NCI-H446 (cell line): ENCODE results near the gene EMX1.

Source experiments
- DNase-seq, 2 experiments: peaks; one replicate each; lab custom pipeline; 2025; lab: John Stamatoyannopoulos, UW

EMX1 gene

DNA sequence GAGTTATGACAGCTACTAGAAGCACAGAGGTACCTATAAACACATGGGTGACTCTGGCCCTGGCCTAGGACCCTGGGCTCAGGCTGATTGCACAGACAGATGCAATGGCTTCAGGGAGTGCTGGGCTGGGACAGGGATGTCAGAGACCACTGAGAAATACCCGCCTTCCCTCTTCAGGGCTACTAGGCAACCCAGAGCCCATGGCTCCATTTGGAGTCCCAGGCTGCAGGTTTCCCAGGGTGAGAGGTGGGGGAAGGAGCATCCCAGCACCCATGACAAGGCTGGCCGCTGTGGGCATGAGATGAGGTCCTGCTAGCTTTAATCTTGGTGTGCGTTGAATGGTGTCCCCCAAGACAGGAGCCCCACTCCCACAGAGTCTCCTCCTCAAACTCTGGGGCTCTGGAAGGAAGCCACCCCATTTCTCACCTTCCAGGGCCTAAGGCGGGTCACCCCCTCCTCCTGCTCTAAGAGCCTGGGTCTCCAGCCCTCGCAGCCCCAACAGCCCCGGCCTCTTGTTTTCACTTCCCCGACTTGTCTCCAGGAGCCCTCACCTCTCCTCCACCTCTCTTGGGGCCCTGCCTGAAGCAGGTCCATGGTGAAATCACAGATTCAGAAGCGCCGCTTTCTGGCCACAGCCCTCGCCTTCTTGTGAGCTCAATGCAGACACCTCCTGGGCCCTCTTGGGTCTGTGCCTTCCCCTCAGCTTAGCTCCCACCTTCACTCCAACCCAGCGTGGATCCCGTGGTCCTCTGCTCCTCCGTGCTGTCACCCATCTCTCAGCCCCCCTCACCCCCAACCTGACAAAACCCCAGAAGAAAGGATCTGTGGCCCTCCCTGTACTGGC lies 41.4 kb downstream of the EMX1 start:
- no peak for DNase-seq

GRCh38 chr2:72959554-72959953 lies 42.2 kb downstream of the EMX1 start:
- DNase-seq = no peak

GRCh38 chr2:72959995-72960981 lies 43.0 kb downstream of the EMX1 start:
- no peak for DNase-seq

DNA sequence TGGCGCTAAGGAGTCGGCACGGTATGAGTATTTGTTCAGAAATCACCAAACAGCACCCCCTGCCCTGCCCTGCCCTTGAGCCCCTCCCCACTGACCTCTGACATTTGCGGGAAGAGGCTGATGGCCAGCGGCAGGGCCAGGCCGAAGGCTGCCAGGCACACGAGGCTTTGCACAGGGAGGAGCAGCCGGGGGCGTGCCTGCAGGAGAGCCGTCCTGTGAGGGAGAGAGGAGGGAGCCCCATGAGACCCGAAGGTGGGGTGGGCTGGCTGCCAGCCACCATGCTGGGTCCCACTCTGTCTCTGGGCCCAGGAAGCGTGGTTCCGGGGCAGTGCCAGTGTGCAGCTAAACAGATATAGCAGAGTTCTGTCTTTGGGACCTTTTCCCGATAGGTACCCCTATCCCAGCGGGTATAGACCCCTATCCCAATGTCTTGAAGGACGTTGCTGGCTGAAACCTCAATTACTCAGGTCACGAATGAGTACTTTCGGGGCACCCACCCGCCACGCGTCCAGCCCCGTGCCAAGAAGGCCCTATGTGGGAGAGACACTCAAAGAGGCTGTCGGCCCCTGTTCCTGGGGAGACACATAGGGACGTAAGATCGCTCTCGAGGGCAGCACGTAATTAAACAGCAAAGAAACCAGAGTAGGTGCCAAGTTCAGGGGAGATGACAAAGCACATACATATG lies 43.9 kb downstream of the EMX1 start:
- DNase-seq = no peak

GRCh38 chr2:72961853-72962468 lies 44.6 kb downstream of the EMX1 start:
- no peak for DNase-seq

DNA sequence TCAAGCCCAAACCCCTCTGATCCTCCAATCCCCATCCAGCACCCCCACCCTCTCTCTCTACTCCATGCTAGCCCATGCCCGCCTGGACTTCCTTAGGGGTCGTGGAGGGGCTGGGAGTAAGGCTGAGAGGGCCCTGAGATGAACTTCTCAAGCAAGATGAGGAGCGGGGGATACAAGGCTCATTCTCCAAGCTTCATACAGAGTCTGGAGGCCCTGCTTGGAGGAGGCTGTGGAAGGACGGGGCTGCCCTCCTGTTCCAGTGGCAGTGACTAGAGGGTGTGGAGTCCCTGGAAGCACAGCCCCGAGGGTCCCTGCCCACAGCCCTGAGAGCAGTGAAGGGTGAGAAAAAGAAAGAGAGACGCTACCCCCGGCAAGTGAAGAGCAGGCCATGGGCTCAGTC lies 45.6 kb downstream of the EMX1 start:
- DNase-seq = no peak

DNA sequence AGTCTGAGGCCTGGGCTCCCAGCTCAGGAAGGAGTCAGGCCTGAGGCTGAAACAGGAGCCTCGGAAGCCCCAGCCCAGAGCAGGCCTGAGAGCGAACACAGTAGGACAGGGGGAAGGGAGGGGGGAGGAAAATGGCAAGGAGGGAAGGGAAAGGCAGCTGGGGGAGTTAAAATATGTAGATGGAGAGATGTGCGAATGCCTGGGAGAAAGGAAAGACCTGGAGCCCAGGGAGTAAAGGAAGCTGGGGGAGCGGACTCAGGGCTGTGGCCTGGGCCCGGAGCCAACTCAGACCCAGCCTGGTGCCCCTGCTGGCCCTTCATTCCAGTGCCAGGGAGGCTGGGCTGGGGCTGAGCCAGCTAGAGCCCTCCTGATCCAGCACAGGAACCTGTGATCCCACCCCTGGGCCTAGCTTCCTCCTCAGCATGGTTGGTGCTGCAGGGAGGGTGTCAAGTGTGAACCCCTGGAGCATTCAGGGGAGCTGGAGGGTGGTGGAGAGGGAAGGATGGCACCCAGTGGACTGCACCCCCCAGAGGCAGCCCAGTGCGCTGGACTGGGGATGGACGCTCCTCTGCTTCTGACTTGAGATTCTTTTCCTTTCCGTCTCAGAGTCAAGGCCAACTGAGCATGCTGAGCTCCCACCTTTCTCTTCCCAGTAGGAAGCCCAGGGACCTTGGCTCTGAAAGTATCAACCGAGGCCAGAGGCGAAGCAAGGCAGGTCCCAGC lies 46.3 kb downstream of the EMX1 start:
- no peak for DNase-seq

GRCh38 chr2:72964146-72964525 lies 46.8 kb downstream of the EMX1 start:
- no peak for DNase-seq

GRCh38 chr2:72965016-72965415 lies 47.7 kb downstream of the EMX1 start:
- no peak for DNase-seq

DNA sequence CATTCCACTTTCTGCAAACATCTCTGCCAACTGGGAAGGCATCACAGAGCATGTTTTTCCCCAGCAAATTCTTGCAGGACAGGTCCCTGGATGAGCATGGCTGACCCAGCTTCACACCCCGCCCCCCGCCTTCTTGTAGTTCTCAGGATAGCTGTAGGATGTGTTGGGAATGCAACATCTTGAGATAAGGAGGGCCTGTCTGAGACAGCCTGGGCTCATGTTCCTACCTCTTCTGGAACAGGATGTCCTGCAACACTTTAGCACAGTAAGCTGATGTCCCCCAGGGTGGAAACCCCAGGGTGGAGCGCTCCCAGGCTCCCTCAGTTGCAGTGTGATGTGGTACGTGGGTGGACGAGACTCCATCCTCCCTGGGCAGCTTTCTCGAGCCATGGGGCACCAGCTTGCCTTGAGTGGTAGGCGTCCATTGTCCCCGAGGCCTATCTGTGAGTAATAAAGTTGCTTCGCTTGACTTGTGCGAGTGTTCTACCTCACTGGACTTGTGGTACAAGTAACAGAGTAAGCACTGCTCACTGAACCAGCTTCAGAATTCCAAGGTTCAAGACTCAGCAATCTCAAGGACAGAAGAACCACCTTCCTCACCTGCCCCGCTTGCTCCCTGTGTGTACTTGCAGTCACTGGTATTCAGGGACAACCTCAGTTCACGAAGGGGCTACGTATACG lies 48.6 kb downstream of the EMX1 start:
- DNase-seq = no peak

DNA sequence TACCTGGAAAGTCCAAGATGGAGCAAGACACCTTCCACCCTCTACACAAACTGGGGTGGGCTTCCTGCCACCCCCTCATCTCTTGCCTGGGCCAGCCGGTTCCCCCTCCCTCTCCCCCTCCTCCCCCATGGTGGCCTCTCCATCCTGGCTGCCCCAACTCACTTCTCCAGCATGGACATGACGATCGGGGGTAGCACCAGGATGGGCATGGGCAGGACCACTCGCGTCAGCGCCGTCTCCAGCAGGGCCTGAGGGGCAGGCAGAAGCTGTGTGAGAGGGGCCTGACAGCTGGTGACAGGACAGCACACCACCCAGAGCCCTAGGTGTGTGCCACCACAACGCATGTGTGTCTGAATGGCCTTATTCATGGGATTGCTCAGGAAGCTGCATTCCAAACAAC lies 51.0 kb downstream of the EMX1 start:
- DNase-seq = no peak

DNA sequence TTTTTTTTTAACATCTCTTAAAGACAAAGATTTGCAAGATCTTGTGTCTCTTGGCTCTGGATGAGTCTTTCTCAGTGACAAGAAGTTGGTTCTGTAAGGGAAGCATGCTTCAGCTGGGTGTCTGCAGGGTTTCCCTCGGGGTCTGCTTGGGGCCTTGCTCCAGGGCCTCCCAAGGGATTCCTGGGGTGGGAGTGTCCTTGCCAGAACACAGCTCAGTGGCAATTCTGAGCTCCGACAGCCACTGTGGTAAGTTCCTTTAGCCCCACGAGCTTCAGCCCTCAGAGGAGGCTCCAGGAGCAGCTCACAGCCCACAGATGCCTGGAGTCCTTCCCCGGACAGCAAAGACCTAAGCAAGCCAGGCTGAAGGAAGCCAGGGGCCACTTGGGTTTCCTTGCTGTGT lies 52.4 kb downstream of the EMX1 start:
- DNase-seq = no peak

DNA sequence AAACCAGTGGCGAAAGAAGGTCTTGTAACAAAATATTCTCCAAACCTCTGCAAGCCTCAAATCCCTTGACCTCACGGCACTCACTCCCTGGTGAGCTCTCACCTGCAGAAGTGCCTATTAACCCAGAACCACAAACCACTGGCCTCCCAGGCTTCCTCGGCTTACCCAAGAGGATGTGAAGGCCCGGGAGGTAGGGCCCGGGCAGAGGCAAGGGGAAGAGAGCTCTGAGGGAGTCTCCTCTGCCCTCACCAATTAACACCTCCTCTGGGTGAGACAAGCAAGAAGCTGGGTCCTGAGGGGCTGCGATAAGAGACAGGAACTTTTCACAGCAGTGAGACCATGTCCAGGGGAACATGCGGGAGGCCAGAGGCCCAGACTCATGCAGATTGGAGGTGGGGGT lies 53.7 kb downstream of the EMX1 start:
- no peak for DNase-seq

- no peak for DNase-seq
Measured at GRCh38 chr2:72972352-72973136, 55.2 kb downstream of the EMX1 start.

DNA sequence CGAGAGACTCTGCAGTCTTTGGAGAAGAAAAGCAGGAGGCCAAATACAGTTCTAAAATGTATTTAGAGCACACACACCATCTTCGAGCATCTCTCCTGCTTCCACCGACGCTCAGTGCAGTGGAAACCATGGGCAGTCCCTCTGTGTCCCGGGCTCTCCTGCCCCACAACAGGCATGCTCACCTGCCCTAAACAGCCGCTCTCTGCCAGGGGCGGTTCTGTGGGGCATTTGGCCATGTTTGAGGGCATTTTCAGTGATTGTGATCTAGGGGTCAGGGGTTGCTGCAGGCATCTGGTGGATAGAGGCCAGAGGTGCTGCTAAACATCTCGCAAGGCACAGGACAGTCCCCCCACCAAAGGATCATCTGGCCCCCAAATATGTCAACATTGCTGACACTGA lies 55.8 kb downstream of the EMX1 start:
- DNase-seq = no peak

DNA sequence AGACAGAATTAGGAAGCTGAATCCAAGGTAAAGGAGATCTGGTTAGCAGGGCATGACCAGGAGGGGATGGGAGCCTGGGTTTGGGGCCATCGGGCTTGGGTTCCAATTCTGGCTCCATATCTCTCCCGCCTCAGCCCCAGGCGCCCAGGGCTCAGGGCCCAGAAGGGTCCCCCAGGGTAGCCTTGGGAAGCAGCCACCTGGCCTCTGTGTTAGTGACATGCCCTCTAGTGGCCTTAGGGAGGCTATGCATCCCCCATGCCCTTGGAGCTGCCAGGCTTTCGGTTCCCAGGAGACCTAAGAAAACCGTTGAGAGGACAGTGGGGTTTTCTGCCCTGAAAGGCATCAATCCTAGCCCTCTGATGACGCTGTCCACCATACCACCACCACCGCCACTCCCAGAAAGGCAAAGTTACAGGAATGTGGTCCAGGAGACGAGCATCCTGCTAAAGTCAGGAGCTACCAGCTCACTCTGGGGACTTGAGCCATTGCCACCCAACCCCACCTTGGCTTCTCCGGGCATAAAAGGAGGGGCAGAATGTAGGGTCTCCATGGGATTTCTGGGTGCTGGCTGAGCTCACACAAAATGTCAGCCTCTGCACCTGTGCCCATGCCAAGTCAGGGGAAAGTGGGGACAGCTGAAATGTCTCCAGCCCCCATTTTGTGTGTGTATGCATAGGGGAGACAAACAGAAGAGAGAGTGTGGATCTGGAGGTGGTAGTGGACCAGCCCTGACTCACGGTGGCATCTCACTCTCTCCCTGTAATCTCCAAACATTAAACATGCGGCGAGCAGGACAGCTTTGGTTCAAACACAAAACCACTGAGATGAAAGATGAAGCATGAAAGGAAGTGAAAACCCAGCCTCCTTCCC lies 56.5 kb downstream of the EMX1 start:
- DNase-seq = peak; percentile 19 to 77

DNA sequence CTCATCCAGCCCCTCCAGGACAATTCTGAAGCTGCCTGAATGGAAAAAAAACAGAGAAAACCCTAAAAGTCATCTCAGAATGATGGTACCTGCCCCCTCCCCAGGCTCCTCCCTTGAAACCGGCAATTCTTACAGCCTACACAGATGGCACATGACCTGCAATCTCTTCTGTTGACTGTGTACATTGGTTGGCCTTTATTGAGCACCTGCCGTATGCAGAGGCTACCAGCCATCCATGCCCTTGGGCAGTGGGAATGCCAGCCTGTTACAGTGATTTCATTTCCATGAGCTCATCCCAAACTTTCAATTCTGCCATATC lies 57.1 kb downstream of the EMX1 start:
- no peak for DNase-seq

DNA sequence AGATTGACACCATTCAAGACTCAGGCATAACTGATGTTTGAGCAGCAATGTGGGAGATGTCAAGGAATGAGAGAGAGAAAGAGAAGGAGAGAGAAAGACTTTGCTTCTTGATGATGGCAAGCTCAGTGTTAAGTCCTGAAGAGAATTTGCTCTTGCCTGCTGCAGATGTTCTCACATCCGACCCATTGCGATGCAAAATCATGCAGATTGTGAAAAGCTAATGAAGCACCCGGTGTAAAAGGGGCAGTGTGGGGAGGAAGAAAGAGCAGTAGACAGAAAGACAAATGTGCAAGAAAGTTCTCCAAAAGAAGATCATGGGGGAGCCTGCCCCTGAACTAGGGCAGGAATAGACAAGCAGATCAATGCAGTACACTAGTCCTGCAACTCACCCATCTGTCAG lies 57.7 kb downstream of the EMX1 start:
- no peak for DNase-seq

DNA sequence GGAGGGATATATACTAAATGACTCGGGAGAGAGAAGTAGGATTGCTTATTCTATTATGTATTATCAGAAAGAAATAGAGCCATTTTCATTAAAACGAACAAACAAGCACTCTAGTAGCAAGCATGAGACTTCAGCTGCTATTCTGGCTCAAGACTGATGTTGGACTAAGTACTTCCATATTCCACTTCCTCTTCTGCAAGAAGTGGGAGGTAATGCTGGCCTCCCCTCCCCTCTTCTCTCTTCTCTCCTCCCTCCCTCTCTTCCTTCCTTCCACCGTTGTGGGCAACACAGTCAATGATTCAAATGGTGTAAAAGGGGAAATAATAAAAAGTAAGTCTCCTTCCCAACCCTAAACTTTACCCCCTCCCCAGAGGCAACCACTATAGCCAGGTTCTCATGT lies 62.6 kb downstream of the EMX1 start:
- no peak for DNase-seq
